ENCODE results near the gene MLNR.

The MLNR gene

GRCh38 chr13:49206641-49207040 is 13.5 kb upstream of the MLNR start:
- H3K27me3 ChIP-seq (ENCODE audit: insufficient read depth, poor library complexity, severe bottlenecking), result no peaks in the 10 kb centered on the region
- no peak overlapping the region for H3K4me3 ChIP-seq (replicated peaks; ENCODE audit: insufficient read depth, low read length)
- no peak for DNase-seq (ENCODE audit: low read depth in 1 of 2, low spot score in 1 of 2)
- no peak overlapping the region for H3K27ac ChIP-seq (replicated peaks)
- TF ChIP-seq CTCF (IDR thresholded peaks at IDR 0.05; ENCODE audit: insufficient read depth, low read length) (no peak), POLR2AphosphoS5 (IDR thresholded peaks at IDR 0.05; ENCODE audit: low read depth) (no peak)

- DNase-seq (ENCODE audit: low read depth in 1 of 2, low spot score in 1 of 2), result no peak
- Histone ChIP-seq H3K27ac (replicated peaks) (no peak overlapping the region), H3K27me3 (ENCODE audit: insufficient read depth, poor library complexity, severe bottlenecking) (no peaks in the 10 kb centered on the region), H3K4me3 (replicated peaks; ENCODE audit: insufficient read depth, low read length) (no peak overlapping the region)
- TF ChIP-seq CTCF (IDR thresholded peaks at IDR 0.05; ENCODE audit: insufficient read depth, low read length) (no peak), POLR2AphosphoS5 (IDR thresholded peaks at IDR 0.05; ENCODE audit: low read depth) (no peak), REST (IDR thresholded peaks at IDR 0.05; ENCODE audit: insufficient replicate concordance, low read depth) (no peak), GABPA (IDR thresholded peaks at IDR 0.05; ENCODE audit: low read depth) (no peak), SPI1 (IDR thresholded peaks at IDR 0.05; ENCODE audit: borderline replicate concordance, low read depth) (no peak)
These were observed 11.5 kb upstream of the MLNR start for GRCh38 chr13:49208619-49209018.

GRCh38 chr13:49210114-49210513 is 10.0 kb upstream of the MLNR start:
- TF ChIP-seq GABPA (IDR thresholded peaks at IDR 0.05; ENCODE audit: low read depth), result no peak
- no peak for TF ChIP-seq REST (IDR thresholded peaks at IDR 0.05; ENCODE audit: insufficient replicate concordance, low read depth)
- no peak for TF ChIP-seq SPI1 (IDR thresholded peaks at IDR 0.05; ENCODE audit: borderline replicate concordance, low read depth)
- no peak for TF ChIP-seq POLR2AphosphoS5 (IDR thresholded peaks at IDR 0.05; ENCODE audit: low read depth)
- TF ChIP-seq CTCF (IDR thresholded peaks at IDR 0.05; ENCODE audit: insufficient read depth, low read length), result no peak
- Histone ChIP-seq H3K4me3 (replicated peaks; ENCODE audit: insufficient read depth, low read length) (no peak overlapping the region), H3K27me3 (ENCODE audit: insufficient read depth, poor library complexity, severe bottlenecking) (no peaks in the 10 kb centered on the region), H3K27ac (replicated peaks) (no peak overlapping the region)
- DNase-seq (ENCODE audit: low read depth in 1 of 2, low spot score in 1 of 2), result no peak

- H3K4me3 ChIP-seq (replicated peaks; ENCODE audit: insufficient read depth, low read length), result no peak overlapping the region
- DNase-seq (ENCODE audit: low read depth in 1 of 2, low spot score in 1 of 2), result no peak
- H3K27me3 ChIP-seq (ENCODE audit: insufficient read depth, poor library complexity, severe bottlenecking), result no peaks in the 10 kb centered on the region
- TF ChIP-seq SPI1 (IDR thresholded peaks at IDR 0.05; ENCODE audit: borderline replicate concordance, low read depth) (peak; percentile 71; the same call in 1 of the 2 replicates), POLR2AphosphoS5 (IDR thresholded peaks at IDR 0.05; ENCODE audit: low read depth) (peak; percentile 55; the same call in 1 of the 2 replicates), REST (IDR thresholded peaks at IDR 0.05; ENCODE audit: insufficient replicate concordance, low read depth) (peak; percentile 41), CTCF (IDR thresholded peaks at IDR 0.05; ENCODE audit: insufficient read depth, low read length) (no peak)
- H3K27ac ChIP-seq (replicated peaks), result no peak overlapping the region
These were observed 9.5 kb upstream of the MLNR start for GRCh38 chr13:49210669-49211068.
